IMR-90 (cell line): Measurements from ENCODE around the gene SETD3. TPM values are rescaled to one million over a fixed set of nuclear protein-coding genes. Genes with fewer than 3 reads are reported as not detected.

ENCODE experiments used
- microRNA-seq, 2 experiments: library from miRNA; stranded (forward) in 1 of 2; unstranded in 1 of 2; fragments of 10-50 nt in 1 of 2; fragments of <30 nt in 1 of 2; gene quantifications in 1 of 2; microRNA quantifications in 1 of 2; one replicate each; pipeline versions ENCODE3 to v1.1.0; 2013 to 2020; ENCODE audit not compliant: insufficient read depth in 1 of 2, insufficient read length in 1 of 2, unreplicated experiment in 1 of 2
- polyA plus RNA-seq, 3 experiments: library from polyadenylated mRNA; depleted of rRNA; stranded (reverse); fragments of >200 nt; gene quantifications; 2 replicates each; pipeline ENCODE4 v1.2.3, GENCODE V29; 2012; ENCODE audit warnings: low replicate concordance in 1 of 3
- small RNA-seq, 5 experiments: library from RNA; depleted of rRNA; stranded (forward); fragments of <200 nt; gene quantifications; one replicate each; pipeline ENCODE3, GENCODE V24; 2012
- total RNA-seq: library from RNA; depleted of rRNA; stranded (reverse); fragments of >200 nt; gene quantifications from 2 replicates; pipeline ENCODE4 v1.2.3, GENCODE V29; 2012; rRNA removed

SETD3 gene
- total and polyA plus RNA-seq, 2 of the 4 experiments (the other 2 are of a cell fraction): 18.8 to 31.9 TPM

Small RNAs within 50 kb of the gene (microRNA-seq; reads per million reads assigned to microRNA genes)
- not detected for gene RNU6-91P (ENCODE audit: insufficient read depth, insufficient read length)

Small RNAs within 50 kb of the gene (small RNA-seq; reads per million reads assigned to genes)
- gene RNU6-91P: 0.04 to 1.8 (median 0.15) reads per million in 5 experiments

Other genes with a start within 250 kb of the SETD3 start
- gene BCL11B, start 208.7 kb downstream of the SETD3 start, total RNA-seq: under 0.01 TPM in 2 replicates
- not detected in 2 replicates for gene BCL11B, start 208.7 kb downstream of the SETD3 start, polyA plus RNA-seq (2012; rRNA removed)
- 18.8 and 33.1 TPM in 2 replicates for gene CCNK, start 550 bp upstream of the SETD3 start, total RNA-seq
- 25.0 and 38.3 TPM in 2 replicates for gene CCNK, start 550 bp upstream of the SETD3 start, polyA plus RNA-seq (2012; rRNA removed)
- gene CCDC85C, start 123.3 kb upstream of the SETD3 start, total RNA-seq: 13.9 and 16.0 TPM in 2 replicates
- 19.0 and 22.2 TPM in 2 replicates for gene CCDC85C, start 123.3 kb upstream of the SETD3 start, polyA plus RNA-seq (2012; rRNA removed)
- gene HHIPL1, start 164.3 kb upstream of the SETD3 start, total RNA-seq: 0.56 and 0.72 TPM in 2 replicates
- 0.65 and 1.4 TPM in 2 replicates for gene HHIPL1, start 164.3 kb upstream of the SETD3 start, polyA plus RNA-seq (2012; rRNA removed)
- gene CYP46A1, start 203.4 kb upstream of the SETD3 start, total RNA-seq: under 0.01 and 0.18 TPM in 2 replicates
- 0.24 and 0.31 TPM in 2 replicates for gene CYP46A1, start 203.4 kb upstream of the SETD3 start, polyA plus RNA-seq (2012; rRNA removed)